NCI-H146 (cell line): Measurements from ENCODE around the gene GUCY1A2.
A peak's percentile ranks its signal among the peaks of the same experiment; 100 is the strongest.

ENCODE experiments used
- DNase-seq: peaks from one replicate; lab custom pipeline; 2025; lab: John Stamatoyannopoulos, UW

Gene GUCY1A2

GRCh38 chr11:106733635-106734034 is 284.6 kb downstream of the GUCY1A2 start:
- no peak for DNase-seq

DNA sequence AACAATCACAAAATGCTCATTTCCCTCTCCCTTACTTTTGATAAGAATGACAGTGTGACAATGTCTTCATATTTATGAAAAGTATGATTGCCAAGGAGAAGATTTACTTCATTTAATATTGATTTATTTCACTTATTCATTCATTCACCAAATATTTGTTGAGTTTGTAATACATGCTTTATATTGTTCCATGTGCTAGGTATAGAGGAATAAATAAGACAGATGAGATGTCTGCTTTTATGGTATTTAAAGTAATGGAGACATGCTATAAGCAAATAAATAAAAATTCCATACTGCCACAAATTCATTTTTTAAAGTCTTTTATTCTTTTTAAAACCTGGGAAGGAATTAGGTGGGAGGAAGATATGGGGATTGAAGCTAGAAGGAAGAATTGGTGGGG is 289.4 kb downstream of the GUCY1A2 start:
- no peak for DNase-seq

DNA sequence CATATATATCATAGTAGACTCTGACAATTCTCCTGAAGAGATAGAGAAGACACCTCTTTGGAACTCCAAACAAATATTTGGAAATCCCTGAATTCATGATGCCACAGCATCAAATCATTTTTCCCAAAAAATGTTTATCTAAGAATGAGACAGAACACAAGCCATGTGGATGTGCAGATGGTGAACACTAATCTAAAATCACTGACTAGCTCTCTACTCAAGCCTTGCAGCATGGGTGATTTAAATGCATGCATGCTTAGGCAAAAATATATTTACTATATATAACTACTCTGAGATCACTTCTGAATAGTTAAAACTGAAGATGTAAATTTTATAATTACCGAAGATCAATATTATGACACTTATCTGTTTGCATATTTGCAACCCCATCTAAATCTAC is 289.9 kb downstream of the GUCY1A2 start:
- DNase-seq = no peak

GRCh38 chr11:106727256-106727655 is 291.0 kb downstream of the GUCY1A2 start:
- no peak for DNase-seq

GRCh38 chr11:106724293-106724892 is 293.9 kb downstream of the GUCY1A2 start:
- DNase-seq = peak; percentile 6

- no peak for DNase-seq
Measured at GRCh38 chr11:106723071-106723470, 295.2 kb downstream of the GUCY1A2 start.

GRCh38 chr11:106717222-106717621 is 301.1 kb downstream of the GUCY1A2 start:
- no peak for DNase-seq

GRCh38 chr11:106714199-106714598 is 304.1 kb downstream of the GUCY1A2 start:
- no peak for DNase-seq

DNA sequence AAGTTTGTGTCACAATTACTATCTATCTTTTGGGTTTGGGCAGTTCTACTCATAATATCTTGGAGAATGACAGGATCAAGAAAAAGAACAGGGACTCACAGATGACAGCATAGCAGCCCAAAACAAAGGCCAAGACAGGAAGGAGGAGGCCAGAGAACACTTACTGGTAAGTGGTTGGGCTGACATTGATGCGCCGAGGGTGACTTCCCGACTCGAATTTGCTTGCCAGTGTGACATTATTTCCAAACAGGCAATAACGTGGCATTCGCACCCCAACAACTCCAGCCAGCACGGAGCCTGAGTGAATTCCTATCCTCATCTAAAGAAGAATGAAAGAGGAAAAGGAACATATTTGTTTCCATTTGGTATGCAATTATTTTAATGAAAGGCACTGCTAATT is 309.9 kb downstream of the GUCY1A2 start:
- DNase-seq = no peak

GRCh38 chr11:106706355-106706754 is 311.9 kb downstream of the GUCY1A2 start:
- DNase-seq = no peak

- DNase-seq = no peak
Measured at GRCh38 chr11:106702805-106703204, 315.5 kb downstream of the GUCY1A2 start.

DNA sequence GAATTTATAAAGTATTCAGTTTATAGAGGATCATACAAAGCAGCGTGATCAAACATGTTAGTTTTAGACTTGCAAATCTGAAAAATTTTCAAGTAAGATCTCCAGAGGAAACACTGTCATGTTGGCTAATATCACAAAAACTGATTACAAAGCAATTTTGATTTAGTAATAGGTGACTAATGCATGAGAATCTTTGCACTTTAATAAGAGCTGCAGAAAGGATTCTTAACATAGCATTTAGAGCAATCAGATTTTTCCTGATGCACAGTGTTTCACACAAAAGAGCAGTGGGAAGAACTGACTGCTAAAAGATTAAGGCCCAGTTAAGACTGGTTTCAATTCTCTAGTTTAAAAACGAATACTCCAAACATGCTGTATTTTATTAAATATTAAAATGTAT is 321.2 kb downstream of the GUCY1A2 start:
- no peak for DNase-seq

GRCh38 chr11:106695506-106695905 is 322.8 kb downstream of the GUCY1A2 start:
- DNase-seq = no peak

DNA sequence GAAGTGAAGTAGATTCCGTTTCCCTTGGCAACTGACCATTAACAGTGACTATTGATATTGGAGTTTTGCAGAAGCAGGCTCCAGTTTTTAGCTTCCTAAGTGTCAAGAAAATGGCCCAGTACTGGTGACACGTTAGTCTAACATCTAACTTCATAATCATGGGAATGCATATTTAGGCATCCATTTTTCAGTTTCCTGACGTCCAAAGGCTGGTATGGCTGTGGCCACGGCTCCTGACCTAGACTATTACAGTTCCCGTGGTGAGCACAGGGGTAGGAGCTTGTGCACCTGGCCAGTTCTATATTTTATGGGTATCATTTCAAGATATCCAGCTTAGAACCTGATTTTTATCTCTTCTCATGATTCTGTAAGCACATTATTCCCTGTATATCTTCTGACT is 323.8 kb downstream of the GUCY1A2 start:
- no peak for DNase-seq

DNA sequence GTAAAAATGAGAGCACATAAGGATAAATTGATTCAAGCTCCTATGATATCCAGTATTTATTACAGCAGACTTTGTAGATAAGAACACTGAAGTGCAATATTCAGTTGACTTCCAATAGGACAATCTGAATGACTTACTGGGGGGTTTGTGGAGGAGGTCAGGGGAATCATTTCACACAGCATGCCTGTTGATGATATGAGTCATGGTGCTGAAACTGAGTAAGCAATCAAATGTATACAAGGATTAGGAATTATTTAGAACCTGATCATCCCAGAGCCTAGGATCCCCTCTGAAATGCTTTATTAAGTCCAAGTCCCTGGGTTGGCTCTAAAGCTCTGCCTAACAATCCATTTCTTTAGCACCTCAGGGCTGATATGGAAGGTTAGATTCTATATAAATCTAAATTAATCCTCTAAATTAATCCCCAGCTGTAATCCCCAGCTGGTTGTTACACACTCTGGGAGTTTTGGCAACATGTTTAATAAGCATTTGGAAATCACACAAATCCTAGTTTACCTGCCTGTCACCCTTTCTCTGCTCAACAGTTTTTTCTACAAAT is 326.4 kb downstream of the GUCY1A2 start:
- DNase-seq = no peak

- DNase-seq = no peak
Measured at GRCh38 chr11:106690923-106691322, 327.4 kb downstream of the GUCY1A2 start.

DNA sequence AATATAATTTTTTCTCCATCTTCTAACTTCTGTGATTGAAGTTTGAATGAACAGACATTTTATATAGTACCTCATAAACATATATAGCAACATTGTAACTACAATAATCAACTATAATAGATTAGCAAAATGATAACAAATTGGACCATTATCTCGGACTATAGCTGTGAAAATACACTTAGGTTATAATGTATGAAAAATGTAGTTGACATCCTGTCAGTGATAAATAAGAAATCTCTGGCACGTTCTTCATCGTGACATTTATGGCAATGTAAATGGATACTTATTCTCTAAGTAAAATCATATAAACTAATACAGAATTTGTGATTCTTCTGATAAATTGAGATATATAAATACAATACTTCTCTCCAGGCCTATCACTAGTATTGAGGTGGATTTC is 333.3 kb downstream of the GUCY1A2 start:
- DNase-seq = no peak

DNA sequence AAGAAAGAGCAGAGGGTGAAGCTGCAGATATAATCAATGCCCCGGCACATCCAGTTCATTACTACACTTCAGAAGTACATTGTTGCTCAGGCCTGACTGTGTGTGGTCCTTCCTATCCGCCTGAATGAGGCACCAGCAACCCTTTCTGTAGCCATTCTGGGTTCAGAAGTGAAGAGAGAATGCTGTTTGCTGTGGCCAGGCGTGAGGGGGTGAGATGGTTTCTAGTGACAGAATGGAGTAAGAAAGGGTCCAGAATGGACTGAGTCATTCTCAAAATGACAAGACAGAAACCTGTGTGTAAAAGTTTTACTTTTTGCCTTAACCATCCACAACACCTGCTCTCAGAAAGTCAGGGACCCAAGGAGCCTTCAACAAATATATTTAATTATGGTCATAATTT is 334.8 kb downstream of the GUCY1A2 start:
- no peak for DNase-seq

DNA sequence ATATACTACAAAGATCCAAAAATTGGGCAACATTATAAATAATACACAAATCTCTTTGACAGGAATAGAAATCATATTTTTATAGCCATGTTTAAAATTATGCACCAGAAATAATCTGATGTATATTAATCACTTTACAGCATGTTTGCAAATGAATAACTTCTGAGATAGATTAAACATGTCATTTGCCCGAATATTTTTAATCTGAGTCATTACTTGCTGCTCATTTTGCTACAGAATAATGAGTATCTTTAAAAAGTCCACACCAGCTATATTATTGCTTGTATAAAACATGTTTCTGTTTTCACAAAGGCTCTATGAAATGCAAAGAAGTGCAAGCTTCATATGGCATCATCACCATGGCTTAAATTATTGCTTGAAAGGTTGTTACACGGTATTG is 336.8 kb downstream of the GUCY1A2 start:
- no peak for DNase-seq

GRCh38 chr11:106679581-106679980 is 338.7 kb downstream of the GUCY1A2 start:
- no peak for DNase-seq

DNA sequence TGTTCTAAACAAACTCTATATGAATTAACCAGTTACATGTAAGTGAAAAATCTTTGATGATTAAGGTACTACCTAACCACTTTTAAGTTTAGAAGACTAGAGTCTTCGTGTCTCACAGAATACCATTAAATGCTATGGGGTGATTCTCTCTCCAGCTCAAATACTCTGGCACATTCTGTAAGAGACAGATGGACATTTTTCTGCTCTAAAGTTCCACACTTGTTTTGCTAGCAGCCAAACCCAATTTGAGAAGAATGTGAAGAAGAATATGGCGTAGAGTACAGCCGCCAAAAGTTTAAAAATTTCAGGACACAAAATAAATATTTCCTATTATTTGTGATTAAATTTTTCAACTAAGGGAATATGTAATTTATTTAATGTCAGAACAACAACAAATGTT is 339.1 kb downstream of the GUCY1A2 start:
- no peak for DNase-seq

- DNase-seq = no peak
Measured at GRCh38 chr11:106670069-106670468, 348.2 kb downstream of the GUCY1A2 start.

DNA sequence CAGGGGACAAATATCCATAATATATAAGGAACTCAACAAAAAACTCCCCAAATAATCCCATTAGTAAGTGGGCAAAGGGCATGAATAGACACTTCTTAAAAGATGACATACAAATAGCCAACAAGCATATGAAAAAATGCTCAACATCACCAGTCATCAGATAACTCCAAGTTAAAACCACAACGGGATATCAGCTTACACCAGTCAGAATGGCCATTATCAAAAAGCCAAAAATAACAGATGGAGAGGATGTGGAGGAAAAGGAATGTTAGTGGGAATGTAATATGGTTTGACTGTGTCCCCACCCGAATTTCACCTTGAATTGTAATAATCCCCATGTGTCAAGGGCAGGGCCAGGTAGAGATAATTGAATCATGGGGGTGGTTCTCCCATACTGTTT is 350.1 kb downstream of the GUCY1A2 start:
- no peak for DNase-seq

DNA sequence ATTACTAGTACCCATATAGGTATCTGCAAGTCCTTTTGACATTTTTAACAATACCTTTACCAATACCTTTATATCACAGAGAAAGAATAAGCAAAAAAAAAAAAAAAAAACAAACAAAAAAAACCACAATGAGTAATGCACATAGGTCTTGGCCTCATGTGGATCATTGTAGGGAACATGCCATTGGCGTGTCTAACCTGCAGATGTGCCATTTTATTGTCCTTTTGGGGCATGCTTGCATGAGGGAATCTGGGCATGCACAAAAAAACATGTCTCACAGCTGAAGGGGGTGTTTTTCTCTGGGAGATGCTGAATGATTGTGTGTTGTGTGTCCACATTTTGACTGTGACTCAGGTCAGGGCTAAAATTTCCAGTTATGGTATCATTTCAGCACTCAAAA is 361.6 kb downstream of the GUCY1A2 start:
- DNase-seq = no peak
